ENCODE data around the gene COP1.

- TF ChIP-seq CTCF (IDR thresholded peaks at IDR 0.05): no peak
- no peak for TF ChIP-seq EP300 (IDR thresholded peaks at IDR 0.05)
Observed at GRCh38 chr1:176188604-176189003, 18.5 kb downstream of the COP1 start.
